SK-N-DZ (cell line): ENCODE results near the gene ADGRL3. TPM values are rescaled to one million over a fixed set of nuclear protein-coding genes. Genes with fewer than 3 reads are reported as not detected.
A peak's percentile ranks its signal among the peaks of the same experiment; 100 is the strongest.

Experiments used
- DNase-seq: peaks from one replicate; pipeline ENCODE4 v3.0.0-alpha.2; 2015; ENCODE audit warnings: low spot score
- polyA plus RNA-seq, 2 experiments: library from polyadenylated mRNA; depleted of rRNA; stranded (reverse); fragments of >200 nt; gene quantifications; 2 replicates each; pipeline ENCODE4 v1.2.3, GENCODE V29; 2014

ADGRL3 gene
- polyA plus RNA-seq (2014; cell fraction: cytosol; rRNA removed) = 13.5 and 17.9 TPM in 2 replicates
- 6.2 and 6.4 TPM in 2 replicates for polyA plus RNA-seq (2014; cell fraction: nucleus; rRNA removed)

DNA sequence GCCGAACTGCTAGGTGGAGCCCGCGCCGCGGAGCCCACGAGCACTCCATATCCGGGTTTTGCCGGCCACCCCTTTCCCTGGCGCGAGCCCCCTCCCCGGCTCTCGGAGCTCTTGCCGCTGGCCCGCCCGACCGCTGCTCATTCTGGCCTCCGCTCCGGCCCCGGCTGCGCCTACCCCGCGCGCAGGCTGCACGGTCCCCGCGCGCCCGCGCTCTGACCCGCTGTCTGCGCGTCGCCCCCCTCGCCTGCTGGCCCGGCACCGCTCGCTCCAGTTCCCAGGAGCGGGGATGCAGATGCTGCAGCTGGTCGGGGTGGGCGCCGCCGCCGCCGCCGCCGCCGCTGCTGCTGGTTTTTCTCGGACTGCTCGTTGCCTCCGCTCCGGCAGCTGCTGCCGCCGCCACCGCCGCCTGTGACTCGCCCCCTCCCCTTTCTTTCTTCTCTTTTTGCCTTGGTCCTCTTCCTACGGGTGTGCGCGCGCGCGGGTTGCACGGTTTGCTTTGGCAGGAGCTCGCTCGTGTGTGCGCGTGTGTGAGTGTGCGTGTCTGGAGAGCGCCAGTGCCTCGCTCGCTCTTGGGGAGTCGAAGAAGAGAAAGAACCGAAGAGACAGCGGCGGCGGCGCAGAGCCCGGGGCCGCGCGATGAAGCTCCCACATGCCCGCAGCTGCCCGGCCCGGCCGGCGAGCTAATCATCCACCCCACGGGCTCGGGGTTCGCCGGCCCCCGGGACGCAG is at the start of gene ADGRL3:
Gene ADGRL3 (plus strand): TSS at position 140 of the 729 bp plus-strand sequence.
- peak; percentile 88 for DNase-seq

DNA sequence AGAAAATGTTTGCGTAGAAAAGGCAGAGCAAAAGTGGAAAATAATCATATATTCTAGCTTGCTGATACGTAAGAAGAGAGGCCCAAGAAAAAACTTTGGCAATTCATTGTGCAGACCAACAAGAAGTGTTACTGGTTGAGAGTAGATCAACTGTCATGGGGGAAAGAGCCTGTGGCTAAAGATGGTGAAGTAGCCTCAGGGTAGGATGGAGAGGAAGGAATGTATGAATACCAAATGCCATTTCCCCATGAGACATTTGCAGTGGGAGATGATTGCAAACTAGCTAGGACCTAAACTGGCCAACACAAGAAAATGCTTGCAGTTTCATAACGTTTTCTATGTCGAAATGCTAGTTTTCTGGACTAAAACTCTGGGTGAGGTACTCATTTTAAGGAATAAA is 47.7 kb upstream of the ADGRL3 start:
- no peak for DNase-seq

DNA sequence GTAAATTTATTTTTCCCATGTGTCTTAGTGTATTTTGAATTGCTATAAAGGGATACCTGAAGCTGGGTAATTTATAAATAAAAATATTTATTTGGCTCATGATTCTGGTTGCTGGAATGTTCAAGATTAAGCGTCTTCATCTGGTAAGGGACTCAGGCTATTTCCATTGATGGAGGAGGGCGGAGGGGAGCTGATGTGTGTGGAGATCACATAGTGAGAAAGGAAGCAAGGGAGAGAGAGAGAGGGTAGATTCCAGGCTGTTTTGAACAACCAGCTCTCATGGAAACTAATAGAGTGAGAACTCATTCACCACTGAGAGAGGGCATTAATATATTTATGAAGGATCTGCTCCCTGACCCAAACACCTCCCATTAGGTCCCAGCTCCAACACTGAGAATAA is 39.6 kb upstream of the ADGRL3 start:
- no peak for DNase-seq

DNA sequence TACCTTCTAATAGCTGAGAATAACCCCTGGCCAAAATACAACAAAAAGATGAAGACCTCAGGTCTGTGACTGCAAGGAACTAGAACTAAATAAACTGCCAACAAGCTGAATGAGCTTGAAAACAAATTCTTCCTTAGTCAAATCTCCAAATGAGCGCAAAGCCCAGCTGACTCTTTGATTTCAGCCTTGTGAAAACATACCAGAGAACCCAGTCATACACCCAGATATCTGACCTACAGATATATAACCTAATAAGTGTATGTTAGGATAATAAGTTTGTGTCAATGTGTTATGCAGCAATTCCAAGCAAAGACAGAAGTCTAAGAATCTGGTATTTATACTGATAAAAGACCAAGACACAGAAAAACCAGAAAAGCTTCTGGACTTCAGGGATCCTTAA is 38.0 kb upstream of the ADGRL3 start:
- DNase-seq = no peak

DNA sequence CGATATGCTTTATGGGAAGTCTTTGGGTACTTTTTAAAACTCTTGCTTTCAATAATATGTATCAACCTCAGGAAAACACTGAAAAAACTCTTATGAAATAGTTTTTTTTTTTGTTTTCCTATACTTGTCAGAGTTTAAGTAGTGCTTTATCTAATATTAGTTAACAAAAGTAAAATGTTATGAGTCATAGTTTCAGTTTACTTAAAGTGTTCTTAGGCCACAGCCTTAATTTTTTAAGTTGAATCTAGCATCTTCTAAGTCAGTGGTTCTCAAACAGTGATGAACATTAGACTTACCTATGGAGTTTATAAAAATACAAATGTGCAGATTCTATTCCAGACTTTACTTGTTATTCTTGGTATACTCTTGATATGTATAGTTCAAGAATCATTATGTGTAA is 26.3 kb upstream of the ADGRL3 start:
- DNase-seq = no peak

DNA sequence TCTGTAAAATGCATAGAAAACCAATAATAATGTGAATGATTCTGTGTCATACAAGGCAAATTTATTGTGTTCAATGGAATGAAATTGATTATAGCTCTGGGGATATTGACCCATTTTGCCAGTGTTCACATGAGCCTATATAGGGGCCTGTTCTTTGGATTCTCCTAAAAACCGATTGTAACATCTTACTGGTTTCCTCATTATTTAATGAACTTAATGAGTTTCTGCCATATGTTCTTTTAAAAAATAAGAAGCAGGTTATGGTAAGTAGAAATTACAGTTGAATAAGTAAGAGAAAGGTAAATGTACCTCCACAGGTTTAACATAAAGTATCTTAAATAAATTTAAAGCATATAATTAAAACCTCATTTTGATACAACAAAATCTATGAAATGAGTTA is 24.6 kb upstream of the ADGRL3 start:
- no peak for DNase-seq

DNA sequence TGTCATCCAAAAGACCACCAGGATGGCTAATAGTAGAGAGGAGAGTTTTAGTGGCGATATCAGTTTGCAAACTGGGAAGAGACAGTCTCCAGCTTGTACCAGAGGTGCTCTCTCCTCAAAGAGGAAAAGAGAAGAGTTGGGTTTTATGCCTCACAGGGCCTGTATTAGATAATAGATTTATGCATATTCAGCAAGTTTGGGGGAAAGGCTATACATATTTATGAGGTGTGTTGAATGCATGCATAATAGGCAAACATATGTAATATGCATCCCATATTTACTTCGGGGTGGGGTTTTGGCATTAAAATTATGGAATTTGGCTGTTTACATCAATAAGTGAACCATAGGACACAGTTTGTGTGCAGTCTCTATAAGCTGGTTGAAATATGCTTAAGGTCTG is 22.8 kb upstream of the ADGRL3 start:
- no peak for DNase-seq

DNA sequence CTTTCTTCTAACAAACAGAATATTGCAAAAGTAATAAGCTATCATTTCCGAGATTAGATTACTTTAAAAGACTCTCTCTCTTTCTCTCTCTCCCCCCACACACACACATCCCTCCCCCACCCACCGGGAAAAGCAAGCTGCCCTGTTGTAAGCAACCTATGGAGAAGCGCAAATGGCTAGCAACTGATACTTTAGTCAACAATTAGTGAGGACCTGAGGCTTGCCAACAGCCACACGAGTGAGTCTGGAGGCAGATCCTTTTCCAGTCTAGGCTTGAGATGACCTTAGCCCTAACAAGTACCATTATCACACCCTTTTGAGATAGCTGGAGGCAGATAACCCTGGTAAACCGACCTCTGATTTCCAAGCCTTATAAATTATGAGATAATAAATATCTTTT is 19.7 kb upstream of the ADGRL3 start:
- no peak for DNase-seq

DNA sequence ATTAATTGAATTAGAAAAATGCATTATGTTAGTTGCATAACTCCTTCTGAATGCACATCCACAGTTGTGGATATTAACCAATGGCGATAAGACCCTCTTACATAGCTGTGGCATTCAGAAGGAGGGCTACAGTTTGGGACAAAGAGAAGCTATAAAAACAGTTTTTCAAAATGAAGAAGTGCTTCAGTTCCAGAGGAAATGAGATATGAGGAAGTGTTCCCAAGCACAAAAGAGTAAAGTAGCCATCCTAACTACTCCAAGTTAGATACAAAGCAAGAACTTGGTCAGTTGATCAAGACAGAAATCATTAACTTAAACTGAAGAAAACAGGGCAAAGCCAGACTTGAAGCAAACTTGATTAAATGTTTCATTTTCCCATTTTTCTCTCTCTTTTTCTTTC is 17.2 kb upstream of the ADGRL3 start:
- DNase-seq = no peak

DNA sequence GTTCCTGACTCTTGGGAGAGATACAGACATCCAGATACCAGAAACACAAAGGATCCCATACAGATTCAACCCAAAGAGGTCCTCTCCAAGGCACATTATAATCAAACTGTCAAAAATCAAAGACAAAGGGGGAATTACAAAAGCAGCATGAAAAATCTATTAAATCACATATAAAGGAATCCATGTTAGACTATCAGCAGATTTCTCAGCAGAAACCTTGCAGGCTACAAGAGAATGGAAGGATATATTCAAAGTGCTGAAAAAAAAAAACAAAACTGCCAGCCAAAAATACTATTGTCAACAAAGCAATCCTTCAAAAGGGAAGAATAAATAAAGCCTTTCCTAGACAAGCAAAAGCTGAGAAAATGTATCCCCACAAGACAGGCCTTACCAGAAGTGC is 14.8 kb upstream of the ADGRL3 start:
- no peak for DNase-seq

DNA sequence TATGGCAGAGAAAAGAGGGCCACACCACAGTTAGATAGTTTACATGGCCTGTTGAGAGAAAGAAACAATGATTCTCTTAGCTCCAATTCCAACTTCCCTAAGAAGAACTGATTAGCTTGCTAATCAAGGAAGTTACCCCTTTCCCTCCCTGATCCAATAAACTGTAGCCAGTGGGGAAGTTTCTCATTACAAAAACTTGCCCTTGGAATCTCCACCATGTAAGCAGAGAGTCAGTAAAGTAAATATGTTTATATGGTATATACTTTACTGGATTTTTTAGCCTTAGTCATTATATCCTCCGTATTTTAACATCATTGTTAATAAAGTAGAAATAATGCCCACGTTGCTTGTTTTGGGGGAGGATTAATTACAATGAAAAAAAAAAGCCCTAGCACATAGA is 7.7 kb upstream of the ADGRL3 start:
- no peak for DNase-seq

DNA sequence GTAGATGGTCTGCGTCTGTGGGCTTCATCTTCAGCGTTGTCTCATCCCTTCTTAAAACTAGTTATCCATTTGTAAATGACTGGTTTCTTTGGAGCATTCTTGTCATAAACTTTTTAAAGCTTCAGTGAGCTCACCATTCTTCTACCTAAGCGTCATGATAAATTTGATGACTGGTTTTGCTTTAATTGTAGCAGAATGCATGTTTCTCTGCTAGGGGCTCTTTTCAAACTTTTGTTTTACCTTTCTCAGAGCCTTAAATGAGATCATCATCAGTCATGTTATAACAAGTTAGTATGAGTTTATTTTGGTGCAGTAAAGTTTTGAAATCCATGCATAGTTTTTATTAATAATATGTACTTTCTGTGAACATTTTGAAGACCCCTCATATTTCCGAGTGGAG is 6.3 kb upstream of the ADGRL3 start:
- no peak for DNase-seq

DNA sequence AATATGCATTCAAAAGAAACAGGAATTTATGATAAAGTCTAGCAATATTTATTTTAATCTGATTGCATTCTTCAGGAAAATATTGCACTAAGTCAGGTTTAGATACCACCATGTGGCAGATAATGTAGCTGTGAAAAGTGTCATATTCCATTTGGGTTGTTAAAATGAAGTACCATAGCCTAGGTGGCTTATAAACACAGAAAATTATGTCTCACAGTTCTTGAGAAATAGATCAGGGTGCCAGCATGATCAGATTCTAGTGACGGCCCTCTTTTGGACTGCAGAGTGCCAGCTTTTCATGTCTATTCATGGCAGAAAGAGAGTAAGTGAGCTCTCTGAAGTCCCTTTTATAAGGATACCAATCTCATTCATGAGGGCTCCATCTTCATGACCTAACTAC is 5.6 kb upstream of the ADGRL3 start:
- DNase-seq = no peak

DNA sequence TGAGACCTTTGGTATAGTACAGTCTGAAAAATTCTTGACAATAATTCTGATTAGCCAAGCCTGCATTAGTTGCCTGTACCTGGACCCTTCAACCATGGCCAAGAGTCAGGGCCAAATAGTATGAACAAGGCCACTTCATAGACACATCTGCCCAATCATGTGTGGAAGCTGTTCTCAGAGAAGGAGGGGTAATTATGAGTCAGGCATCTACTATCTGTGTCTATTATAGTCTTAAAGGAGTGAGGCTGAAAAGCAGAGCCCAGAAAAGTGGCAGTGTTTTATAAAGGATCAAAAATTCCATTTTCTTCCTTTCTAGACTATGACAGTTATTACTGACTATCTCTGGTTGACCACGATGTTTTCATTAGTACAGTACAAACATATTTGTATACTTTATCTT is 5.0 kb upstream of the ADGRL3 start:
- no peak for DNase-seq

DNA sequence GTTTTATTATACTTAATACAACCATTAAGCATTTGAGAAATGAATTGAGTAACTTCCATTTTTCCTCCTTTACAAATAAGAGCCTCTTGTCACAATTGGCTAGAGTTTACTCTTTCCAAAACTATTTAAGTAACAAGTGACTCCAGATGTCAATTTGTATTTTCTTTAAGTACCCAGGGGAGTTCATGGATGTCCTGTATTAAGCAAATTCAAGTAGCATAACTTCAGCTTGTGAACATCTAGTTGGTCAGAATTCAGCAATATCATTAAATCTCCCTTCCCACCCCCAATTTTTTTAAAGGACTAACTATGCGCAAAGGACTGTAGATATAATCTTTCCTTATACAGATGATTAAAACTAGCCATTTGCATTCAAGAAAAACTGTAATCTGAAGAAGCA is 1.4 kb upstream of the ADGRL3 start:
- DNase-seq = no peak

DNA sequence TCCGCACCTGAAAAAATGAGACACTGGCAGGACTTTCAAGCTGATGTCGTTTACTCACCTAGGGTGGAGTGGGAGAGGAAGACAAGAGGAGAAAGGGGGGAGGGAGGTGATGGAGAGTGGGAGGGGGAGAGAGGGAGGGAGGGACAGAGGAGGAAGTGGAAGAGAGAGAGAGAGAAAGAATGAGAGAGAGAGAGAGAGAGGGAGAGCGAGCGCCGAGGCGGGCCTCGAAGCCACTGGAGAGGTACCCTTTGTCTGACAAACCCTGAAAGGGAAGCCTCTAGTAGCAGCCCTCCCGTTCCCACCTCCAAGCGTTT is 296 bp upstream of the ADGRL3 start:
- DNase-seq = no peak

DNA sequence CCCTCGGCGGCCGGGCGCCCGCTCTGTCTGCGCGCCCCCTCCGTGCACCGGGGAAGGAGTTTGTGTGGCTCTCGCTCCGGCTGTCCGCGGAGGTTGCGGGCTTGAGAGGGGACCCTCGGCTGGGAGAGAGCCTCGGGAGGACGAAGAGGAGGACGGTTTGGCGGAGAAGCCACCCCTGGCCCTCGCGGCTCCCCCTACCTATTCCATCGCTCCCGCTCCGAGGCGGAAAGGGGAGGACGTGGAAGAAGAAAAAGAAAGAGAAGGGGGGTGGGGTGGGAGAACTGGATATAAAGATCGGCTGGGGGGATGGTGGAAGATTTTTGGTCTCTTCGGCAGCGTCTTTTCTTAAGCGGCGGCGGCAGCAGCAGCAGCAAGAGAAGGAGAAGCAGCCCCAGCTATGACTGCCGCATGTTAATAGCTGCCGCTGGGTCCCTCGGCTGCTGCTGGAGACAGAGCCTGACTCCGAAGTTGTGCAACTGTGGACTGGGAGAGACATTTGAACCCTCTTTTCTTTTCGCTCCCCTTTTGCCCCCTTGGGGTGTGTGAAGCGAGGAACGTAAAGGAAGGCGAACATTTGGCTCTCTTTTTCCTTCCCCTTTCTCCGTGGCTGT is 895 bp downstream of the ADGRL3 start:
- DNase-seq = peak; percentile 60

DNA sequence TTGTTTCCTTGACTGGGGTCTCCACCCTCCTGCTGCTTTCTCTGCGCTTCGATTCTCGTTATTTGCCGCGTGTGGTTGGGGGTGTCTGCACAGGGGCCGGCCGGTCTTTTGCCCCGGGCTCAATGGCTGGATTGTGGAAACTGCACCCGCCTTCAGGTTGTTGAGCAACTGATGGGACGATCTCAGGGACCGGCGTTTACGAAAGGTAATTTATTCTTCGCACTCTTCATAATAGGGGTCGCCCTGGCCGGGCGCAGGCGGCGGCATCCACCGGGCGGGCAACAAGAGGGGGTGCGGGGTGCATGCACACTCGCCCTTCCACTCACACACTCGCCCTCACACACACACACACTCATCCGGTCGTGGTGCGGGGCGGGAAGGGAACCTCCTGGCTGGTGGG is 1.4 kb downstream of the ADGRL3 start:
- DNase-seq = peak; percentile 35

DNA sequence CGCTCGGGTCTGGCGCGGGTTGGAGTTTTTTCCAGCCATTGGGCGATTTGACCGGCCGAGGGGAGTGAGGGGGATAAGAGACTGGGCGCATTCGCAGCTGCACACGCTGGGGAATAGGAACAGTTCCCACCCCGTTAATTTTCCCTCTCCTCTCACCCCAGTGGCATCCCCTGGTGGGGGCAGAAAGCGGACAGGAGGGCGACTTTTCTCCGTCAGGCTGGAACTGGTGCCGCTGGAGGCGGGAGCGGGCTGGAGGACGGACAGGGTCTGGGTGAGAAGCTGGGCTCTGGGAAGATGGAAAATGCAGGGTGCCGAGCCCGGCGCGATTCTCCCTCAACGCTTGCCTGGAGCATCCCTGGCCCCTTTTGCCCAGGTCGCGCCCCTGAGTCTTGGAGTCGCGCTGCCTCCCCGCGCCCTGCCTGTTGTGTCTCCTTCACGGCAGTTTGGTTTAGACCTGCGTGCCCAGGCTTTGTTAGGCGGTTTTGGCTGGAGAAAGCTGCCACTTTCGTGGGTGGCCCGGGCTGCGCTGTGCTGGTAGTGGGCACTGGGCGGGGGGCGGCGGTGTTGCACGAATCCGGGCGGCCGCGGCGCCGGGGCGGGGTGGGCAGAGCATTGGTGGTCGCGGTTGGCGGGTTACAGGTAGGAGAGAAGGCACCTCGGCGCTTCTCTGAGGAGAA is 2.0 kb downstream of the ADGRL3 start:
- DNase-seq = peak; percentile 53

DNA sequence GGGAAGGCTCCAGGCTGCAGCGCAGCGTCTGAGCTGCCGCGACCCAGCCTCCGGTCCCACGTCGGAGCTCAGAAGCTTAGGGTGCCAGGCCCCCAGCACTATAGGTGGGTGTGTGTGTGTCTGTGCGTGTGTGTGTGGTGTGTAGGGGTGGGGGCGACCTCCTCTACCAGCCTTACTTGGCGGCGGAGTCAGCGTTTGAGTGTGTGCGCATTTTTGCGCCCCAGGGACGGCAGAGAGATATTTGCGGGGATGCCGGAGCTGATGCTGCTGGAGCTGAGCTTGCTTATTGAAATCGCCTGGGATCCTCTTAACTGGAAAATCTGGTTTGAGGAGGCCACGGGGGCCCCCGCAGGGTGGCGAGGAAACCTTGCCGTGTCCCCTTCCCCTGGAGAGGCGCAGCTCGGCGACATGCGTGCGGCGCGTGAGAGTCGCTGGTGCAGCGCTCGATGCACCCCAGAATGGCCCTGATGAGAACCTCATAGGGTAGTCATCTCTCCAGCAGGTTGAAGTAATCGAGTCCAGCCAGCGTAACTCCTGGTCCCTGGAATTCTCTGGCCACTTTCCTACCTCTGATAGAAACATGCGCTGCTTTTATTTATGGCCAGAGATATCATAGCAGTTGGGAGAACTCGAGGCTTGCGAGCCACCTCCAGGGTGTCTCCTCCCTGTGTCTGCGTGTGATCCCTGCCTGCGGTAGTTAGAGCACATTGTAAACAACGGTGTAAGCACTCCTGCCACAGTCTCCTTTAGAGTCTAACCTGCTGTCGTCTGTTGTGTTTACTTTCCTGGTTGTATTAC is 2.7 kb downstream of the ADGRL3 start:
- peak; percentile 67 for DNase-seq

DNA sequence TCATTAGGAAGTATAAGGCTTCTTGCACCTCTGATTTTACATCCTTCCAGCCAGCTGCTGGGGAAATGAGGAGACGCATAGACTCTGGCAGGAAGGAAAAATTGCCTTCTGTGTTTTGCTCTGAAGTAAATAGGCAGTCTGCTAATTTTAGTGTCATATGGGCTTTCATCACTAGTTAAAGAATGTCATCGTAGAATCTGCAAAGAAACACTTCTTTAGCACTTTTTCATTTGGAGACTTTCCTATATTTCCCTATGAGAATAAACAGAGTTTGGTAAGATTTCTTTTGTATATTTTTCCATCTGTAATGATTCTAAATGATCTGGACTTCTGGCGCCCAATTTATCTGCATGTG is 3.3 kb downstream of the ADGRL3 start:
- no peak for DNase-seq

DNA sequence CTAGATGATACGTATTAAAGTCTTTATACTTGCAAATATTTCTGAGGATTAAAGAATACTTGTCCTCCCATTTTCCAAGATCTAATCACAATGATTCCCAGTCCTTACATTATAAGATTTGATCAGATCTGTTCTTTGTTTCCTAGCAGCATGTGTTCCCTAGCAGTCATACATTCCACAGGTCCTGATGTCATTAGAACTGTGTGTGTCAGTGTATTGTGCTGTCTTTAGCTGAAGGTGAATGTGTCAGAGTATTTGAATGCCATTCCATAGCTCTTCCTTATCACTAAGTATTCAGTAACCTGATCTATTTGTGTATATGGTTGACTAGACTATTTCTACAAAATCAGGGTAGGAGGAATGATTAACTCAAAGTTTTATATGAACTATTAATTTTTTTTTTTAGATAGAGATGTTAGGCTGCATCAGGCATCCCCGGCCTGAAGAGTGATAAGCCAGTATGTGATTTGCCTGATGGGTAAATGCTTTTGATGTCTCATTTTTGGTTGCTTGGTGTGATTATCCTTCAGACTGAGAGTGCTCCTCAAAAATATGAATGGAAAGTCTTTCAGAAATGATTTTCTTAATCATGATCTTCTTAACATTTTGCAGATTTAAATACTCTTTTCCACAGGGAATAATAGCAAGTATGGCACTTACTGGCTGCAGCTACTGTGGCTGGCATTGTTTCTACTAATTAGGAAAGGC is 4.4 kb downstream of the ADGRL3 start:
- DNase-seq = peak; percentile 31
